PC-9 (cell line): ENCODE results near the gene ASIC5. TPM values are rescaled to one million over a fixed set of nuclear protein-coding genes. Genes with fewer than 3 reads are reported as not detected.
A peak's percentile ranks its signal among the peaks of the same experiment; 100 is the strongest.

ENCODE experiments used
- BruUV-seq: library from RNA; stranded (reverse); fragments of 400-500 nt; replicated peaks from 2 replicates; lab custom pipeline; 2021; lab: Mats Ljungman, UMichigan
- CTCF ChIA-PET: fragments of 300-600 bp; sonication (Branson Sonifier 250); formaldehyde crosslinking; loops from one replicate; lab custom pipeline; 2022; ENCODE audit warnings: antibody characterized with exemption; lab: Charles Lee
- POLR2A ChIA-PET: fragments of 300-600 bp; sonication (Branson Sonifier 250); formaldehyde crosslinking; loops from one replicate; lab custom pipeline; 2022; ENCODE audit warnings: antibody characterized with exemption; ENCODE audit not compliant: unreplicated experiment; lab: Charles Lee
- DNase-seq, 2 experiments: peaks; one replicate each; pipeline versions ENCODE4 v3.0.0 to v3.0.0-alpha.2; 2015 to 2022; ENCODE audit warnings: mixed read lengths in 1 of 2
- H2AFZ ChIP-seq: fragments of 200-600 bp; sonication (generic); 2 replicates; pipeline ENCODE4 v1.8.1; 2017; ENCODE audit warnings: antibody characterized with exemption
- H3F3A ChIP-seq: fragments of 200-600 bp; sonication (generic); 2 replicates; pipeline ENCODE4 v1.8.1; 2017; ENCODE audit warnings: antibody characterized with exemption, mild to moderate bottlenecking, low read depth; ENCODE audit not compliant: insufficient read depth
- H3K27ac ChIP-seq: fragments of 200-600 bp; sonication (generic); 2 replicates; pipeline ENCODE4 v1.6.1; 2016; ENCODE audit warnings: mixed run types
- H3K27me3 ChIP-seq: fragments of 200-600 bp; sonication (generic); 2 replicates; pipeline ENCODE4 v1.6.1; 2016; ENCODE audit warnings: low read depth, mixed run types; ENCODE audit not compliant: insufficient read depth
- H3K36me3 ChIP-seq: fragments of 200-600 bp; sonication (generic); 2 replicates; pipeline ENCODE4 v1.6.1; 2016; ENCODE audit warnings: low read depth, mixed run types
- H3K4me1 ChIP-seq: fragments of 200-600 bp; sonication (generic); replicated peaks from 2 replicates; pipeline ENCODE4 v1.6.1; 2016; ENCODE audit warnings: mixed run types; ENCODE audit not compliant: insufficient read depth
- H3K4me2 ChIP-seq: fragments of 200-600 bp; sonication (generic); 2 replicates; pipeline ENCODE4 v1.6.1; 2017; ENCODE audit warnings: mixed run types
- H3K4me3 ChIP-seq: fragments of 200-600 bp; sonication (generic); 2 replicates; pipeline ENCODE4 v1.6.1; 2016; ENCODE audit warnings: mixed run types
- H3K79me2 ChIP-seq: fragments of 200-600 bp; sonication (generic); 2 replicates; pipeline ENCODE4 v1.6.1; 2017; ENCODE audit warnings: low read depth, mixed run types
- H3K9me2 ChIP-seq: fragments of 200-600 bp; sonication (generic); 2 replicates; pipeline ENCODE4 v1.8.1; 2017; ENCODE audit warnings: mild to moderate bottlenecking; ENCODE audit not compliant: insufficient read depth
- H3K9me3 ChIP-seq: fragments of 200-600 bp; sonication (generic); 2 replicates; pipeline ENCODE4 v1.8.1; 2016; ENCODE audit warnings: low read depth; ENCODE audit not compliant: insufficient read depth
- H4K20me1 ChIP-seq: fragments of 200-600 bp; sonication (generic); 2 replicates; pipeline ENCODE4 v1.8.1; 2017; ENCODE audit not compliant: insufficient read depth
- CTCF ChIP-seq: fragments of 200-600 bp; sonication (generic); conservative IDR thresholded peaks from 2 replicates; pipeline ENCODE4 v1.6.1; 2017; ENCODE audit warnings: mixed run types, antibody characterized with exemption, mild to moderate bottlenecking, moderate library complexity
- EZH2 ChIP-seq: fragments of 200-600 bp; sonication (generic); IDR thresholded peaks from 2 replicates; pipeline ENCODE4 v1.8.0; 2017; ENCODE audit warnings: antibody characterized with exemption, low read depth
- intact Hi-C: fragments of 100-400 bp; cut with micrococcal nuclease; formaldehyde crosslinking; loops from one replicate; pipeline ENCODE4 v1.10.0; 2022; ENCODE audit not compliant: unreplicated experiment
- total RNA-seq: library from RNA; stranded (reverse); gene quantifications from 2 replicates; pipeline ENCODE4 v1.2.3, GENCODE V29; 2021

ASIC5 gene
- total RNA-seq, 1 experiment from 2014 or later = not detected

- POLR2A ChIA-PET = no interaction called here
- no peaks in the 10 kb centered on the region for H3K36me3 ChIP-seq
- no peak overlapping the region for H3K27ac ChIP-seq
- intact Hi-C loops = loop anchor here (5.0 kb wide), 1 partner anchor 982 kb away; no protein-coding TSS in a partner anchor
- no peak for DNase-seq
- TF ChIP-seq EZH2 (no peak), CTCF (no peak)
- no peaks in the 10 kb centered on the region for H3K4me1 ChIP-seq
- peak overlapping the region; percentile 23 for H3K4me2 ChIP-seq
- CTCF ChIA-PET = no interaction called here
- no peaks in the 10 kb centered on the region for H4K20me1 ChIP-seq
- H3K27me3 ChIP-seq = no peaks in the 10 kb centered on the region
- no peaks in the 10 kb centered on the region for H3F3A ChIP-seq
- no TSS peak for BruUV-seq
- H3K4me3 ChIP-seq = no peak overlapping the region
- H3K79me2 ChIP-seq = no peaks in the 10 kb centered on the region
- H3K9me3 ChIP-seq = no peaks in the 10 kb centered on the region
- no peaks in the 10 kb centered on the region for H3K9me2 ChIP-seq
- no peak overlapping the region for H2AFZ ChIP-seq
Observed at GRCh38 chr4:155789391-155789790, 76.7 kb downstream of the ASIC5 start.

- H3K4me2 ChIP-seq = no peak overlapping the region
- H3K4me3 ChIP-seq = no peak overlapping the region
- TF ChIP-seq EZH2 (no peak), CTCF (peak; percentile 58)
- no peaks in the 10 kb centered on the region for H3K79me2 ChIP-seq
- H3K36me3 ChIP-seq = no peaks in the 10 kb centered on the region
- intact Hi-C loops = loop anchor here (1.0 to 5.0 kb wide), 4 partner anchors 258 to 980 kb away; no protein-coding TSS in a partner anchor
- H3K27me3 ChIP-seq = no peaks in the 10 kb centered on the region
- no TSS peak for BruUV-seq
- no peaks in the 10 kb centered on the region for H3K9me3 ChIP-seq
- ChIA-PET CTCF (interaction anchor here (0.8 to 1.1 kb wide), 3 partner anchors 51 to 420 kb away, joined by 3 read pairs; no protein-coding TSS in a partner anchor), POLR2A (no interaction called here)
- H4K20me1 ChIP-seq = no peaks in the 10 kb centered on the region
- no peaks in the 10 kb centered on the region for H3F3A ChIP-seq
- no peaks in the 10 kb centered on the region for H3K4me1 ChIP-seq
- DNase-seq = peak in 1 of 2 experiments; percentile 11
- H2AFZ ChIP-seq = no peak overlapping the region
- no peaks in the 10 kb centered on the region for H3K9me2 ChIP-seq
- no peak overlapping the region for H3K27ac ChIP-seq
Observed at GRCh38 chr4:155787113-155787710, 78.9 kb downstream of the ASIC5 start.

GRCh38 chr4:155785828-155786227 is 80.2 kb downstream of the ASIC5 start:
- no peaks in the 10 kb centered on the region for H3K27me3 ChIP-seq
- no peak overlapping the region for H3K4me2 ChIP-seq
- H3F3A ChIP-seq = no peaks in the 10 kb centered on the region
- no peaks in the 10 kb centered on the region for H3K79me2 ChIP-seq
- no peak overlapping the region for H3K27ac ChIP-seq
- no peak overlapping the region for H2AFZ ChIP-seq
- no peaks in the 10 kb centered on the region for H4K20me1 ChIP-seq
- no peaks in the 10 kb centered on the region for H3K36me3 ChIP-seq
- ChIA-PET POLR2A (no interaction called here), CTCF (no interaction called here)
- TF ChIP-seq EZH2 = no peak
- TF ChIP-seq CTCF = no peak
- intact Hi-C loops = loop anchor here (5.0 kb wide), 1 partner anchor 979 kb away; no protein-coding TSS in a partner anchor
- H3K9me2 ChIP-seq = no peaks in the 10 kb centered on the region
- no peaks in the 10 kb centered on the region for H3K4me1 ChIP-seq
- no TSS peak for BruUV-seq
- DNase-seq = no peak
- no peak overlapping the region for H3K4me3 ChIP-seq
- H3K9me3 ChIP-seq = no peaks in the 10 kb centered on the region
